WTC11 (cell line): ENCODE measurements around the gene ITFG1. TPM values are rescaled to one million over a fixed set of nuclear protein-coding genes. Genes with fewer than 3 reads are reported as not detected.

Experiments
- ATAC-seq: fragments of 200-7000 bp; cut with Tn5 transposase; 2 replicates; pipeline ENCODE4 v1.10.0; 2021; ENCODE audit warnings: mild to moderate bottlenecking, moderate library complexity
- CTCF ChIA-PET: fragments of 300-600 bp; sonication (Branson Sonifier 250); formaldehyde crosslinking; loops from one replicate; lab custom pipeline; 2021; ENCODE audit warnings: antibody characterized with exemption; lab: Charles Lee
- POLR2A ChIA-PET: fragments of 350-600 bp; sonication (Branson Sonifier 250); formaldehyde crosslinking; loops from one replicate; lab custom pipeline; 2021; ENCODE audit warnings: antibody characterized with exemption; lab: Charles Lee
- DNase-seq: peaks from one replicate; pipeline ENCODE4 v3.0.0; 2021; ENCODE audit warnings: low spot score
- H3K27ac Mint-ChIP-seq: 2 replicates; pipeline ENCODE4 v1.8.0; 2021; ENCODE audit warnings: mixed read lengths
- H3K27me3 Mint-ChIP-seq: 2 replicates; pipeline ENCODE4 v1.8.0; 2021; ENCODE audit warnings: low read depth, mild to moderate bottlenecking, moderate library complexity, mixed read lengths
- H3K36me3 Mint-ChIP-seq: 2 replicates; pipeline ENCODE4 v1.8.0; 2021; ENCODE audit warnings: mixed read lengths
- H3K4me1 Mint-ChIP-seq: 2 replicates; pipeline ENCODE4 v1.8.0; 2022; ENCODE audit warnings: mixed read lengths
- H3K4me3 Mint-ChIP-seq: 2 replicates; pipeline ENCODE4 v1.8.0; 2021; ENCODE audit warnings: mild to moderate bottlenecking, moderate library complexity, mixed read lengths
- H3K9me3 Mint-ChIP-seq: 2 replicates; pipeline ENCODE4 v1.8.0; 2021; ENCODE audit warnings: mixed read lengths
- ERG ChIP-seq: fragments of 250-450 bp; sonication (Bioruptor Pico); IDR thresholded peaks from 2 replicates; pipeline ENCODE4 v1.8.0; 2021; ENCODE audit warnings: mild to moderate bottlenecking
- FOXP1 ChIP-seq: sonication (generic); formaldehyde crosslinking; IDR thresholded peaks from 2 replicates; pipeline ENCODE4 v1.8.0; 2022; ENCODE audit warnings: missing genetic modification reagents, mild to moderate bottlenecking, moderate library complexity, borderline replicate concordance
- GTF2I ChIP-seq: fragments of 250-450 bp; sonication (Bioruptor Pico); conservative IDR thresholded peaks from 2 replicates; pipeline ENCODE4 v1.4.0; 2021; ENCODE audit warnings: mild to moderate bottlenecking
- JAZF1 ChIP-seq: fragments of 250-450 bp; sonication (Bioruptor Pico); IDR thresholded peaks from 2 replicates; pipeline ENCODE4 v1.9.0; 2021; ENCODE audit warnings: moderate library complexity, mild to moderate bottlenecking, inconsistent platforms
- MAX ChIP-seq: sonication (generic); formaldehyde crosslinking; IDR thresholded peaks from 2 replicates; pipeline ENCODE4 v1.8.0; 2022; ENCODE audit warnings: mild to moderate bottlenecking, missing genetic modification reagents
- NFATC4 ChIP-seq: fragments of 250-450 bp; sonication (Bioruptor Pico); IDR thresholded peaks from 2 replicates; pipeline ENCODE4 v1.9.0; 2021; ENCODE audit warnings: mild to moderate bottlenecking
- NFE2L1 ChIP-seq: sonication (generic); formaldehyde crosslinking; IDR thresholded peaks from 2 replicates; pipeline ENCODE4 v1.8.1; 2023; ENCODE audit warnings: missing genetic modification reagents
- PRRX2 ChIP-seq: fragments of 250-450 bp; sonication (Bioruptor Pico); IDR thresholded peaks from 2 replicates; pipeline ENCODE4 v1.8.0; 2021; ENCODE audit warnings: mild to moderate bottlenecking
- SP1 ChIP-seq: sonication (generic); formaldehyde crosslinking; conservative IDR thresholded peaks from 2 replicates; pipeline ENCODE4 v1.8.1; 2022; ENCODE audit warnings: missing genetic modification reagents
- ZNF317 ChIP-seq: sonication (generic); formaldehyde crosslinking; IDR thresholded peaks from 2 replicates; pipeline ENCODE4 v1.8.1; 2023; ENCODE audit warnings: low read depth, mild to moderate bottlenecking, moderate library complexity, missing genetic modification reagents, borderline replicate concordance
- total RNA-seq: library from RNA; stranded (reverse); gene quantifications from 3 replicates; pipeline ENCODE4 v1.2.3, GENCODE V29; 2021
- TF ChIP-seq, protein P1 (sequence below): sonication (generic); formaldehyde crosslinking; IDR thresholded peaks from 2 replicates; pipeline ENCODE4 v1.8.0; 2022; ENCODE audit warnings: mild to moderate bottlenecking, missing genetic modification reagents
- TF ChIP-seq, protein P2 (sequence below): sonication (generic); formaldehyde crosslinking; IDR thresholded peaks from 2 replicates; pipeline ENCODE4 v1.8.0; 2022; ENCODE audit warnings: missing genetic modification reagents
- TF ChIP-seq, protein P3 (sequence below): sonication (generic); formaldehyde crosslinking; IDR thresholded peaks from 2 replicates; pipeline ENCODE4 v1.8.1; 2023; ENCODE audit warnings: mild to moderate bottlenecking, missing genetic modification reagents

The ITFG1 gene
- total RNA-seq, 1 experiment from 2014 or later = 21.1 TPM

DNA sequence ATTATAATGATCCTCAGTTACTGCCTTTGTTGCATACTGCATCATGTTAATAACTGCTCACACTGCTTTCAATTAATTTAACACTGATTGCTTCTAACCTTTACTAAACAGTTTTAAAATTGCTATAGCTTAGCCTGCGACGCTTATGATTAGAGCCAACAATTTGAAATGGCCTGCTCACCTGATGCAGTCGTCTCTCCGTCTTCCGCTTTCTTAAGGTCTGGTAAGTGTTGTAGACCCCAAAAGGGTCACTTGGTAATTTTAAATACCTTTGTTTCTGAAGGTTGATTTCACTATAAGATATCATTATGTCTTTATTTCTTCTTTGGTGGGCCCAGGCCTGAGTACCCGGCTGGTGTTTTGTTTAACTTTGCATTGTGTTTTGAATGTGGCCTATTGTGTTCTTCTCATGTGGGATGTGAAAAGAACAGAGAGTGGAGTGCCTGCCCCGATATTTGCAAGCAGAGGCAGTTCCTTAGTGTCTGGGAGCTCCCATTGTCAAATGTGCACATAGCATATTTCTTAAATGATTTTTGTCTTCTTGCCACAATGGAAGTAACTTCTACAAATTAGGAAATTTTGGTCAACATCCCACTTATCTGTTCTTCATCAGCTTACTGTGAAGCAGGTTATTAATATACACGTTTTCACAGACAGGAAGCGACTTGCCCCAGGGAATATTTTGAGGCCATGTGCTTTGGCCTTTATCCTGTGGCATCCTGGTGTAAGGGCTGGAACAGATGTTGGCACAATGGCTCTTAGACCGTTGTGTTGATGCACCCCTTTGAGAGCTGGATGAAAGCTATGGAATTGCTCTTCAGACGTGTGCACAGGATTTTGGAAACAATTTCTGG, 3.1 kb upstream of the ITFG1 start (continued):
- TF ChIP-seq JAZF1 (CRISPR knock-in tag) = no peak

DNA sequence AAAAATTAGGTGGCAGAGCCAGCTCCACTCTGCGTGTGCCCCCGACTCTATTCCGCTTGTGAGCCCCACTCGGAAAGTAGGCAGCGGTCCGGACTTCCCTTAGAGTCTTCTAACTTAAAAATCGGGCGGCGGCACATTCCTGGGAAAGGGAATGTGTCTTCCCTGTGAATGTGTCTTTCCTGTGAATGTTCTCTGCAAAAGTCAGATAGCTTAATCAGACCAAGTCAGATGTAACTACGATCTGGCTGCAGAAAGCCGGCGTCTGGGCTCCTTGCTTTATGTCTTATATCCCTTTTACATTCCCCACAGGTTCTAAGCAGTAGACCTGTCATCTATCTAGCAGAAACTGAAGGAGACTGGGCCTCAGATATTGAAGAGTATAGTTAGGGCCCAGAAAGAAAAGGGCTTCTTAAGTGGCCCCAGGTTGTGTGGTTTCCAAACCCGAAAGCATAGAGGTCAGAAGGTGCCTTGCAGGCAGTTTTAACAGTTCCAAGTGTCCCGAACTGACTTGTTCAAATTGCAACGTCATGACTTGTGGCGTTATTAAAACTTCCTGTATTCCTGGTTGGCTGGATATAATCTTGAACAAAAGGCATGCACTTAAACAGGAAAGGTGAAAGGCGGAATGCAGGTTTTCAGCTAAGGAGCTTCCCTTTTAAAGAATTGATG, 869 bp upstream of the ITFG1 start:
- no peak for TF ChIP-seq NFE2L1 (CRISPR knock-in tag)
- TF ChIP-seq, protein P1, sequence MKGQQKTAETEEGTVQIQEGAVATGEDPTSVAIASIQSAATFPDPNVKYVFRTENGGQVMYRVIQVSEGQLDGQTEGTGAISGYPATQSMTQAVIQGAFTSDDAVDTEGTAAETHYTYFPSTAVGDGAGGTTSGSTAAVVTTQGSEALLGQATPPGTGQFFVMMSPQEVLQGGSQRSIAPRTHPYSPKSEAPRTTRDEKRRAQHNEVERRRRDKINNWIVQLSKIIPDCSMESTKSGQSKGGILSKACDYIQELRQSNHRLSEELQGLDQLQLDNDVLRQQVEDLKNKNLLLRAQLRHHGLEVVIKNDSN (CRISPR knock-in tag) = 0 out of 2 replicates have a peak, but pooled peaks have one; percentile 5
- Mint-ChIP-seq H3K27me3 (no peaks in the 10 kb centered on the region), H3K27ac (peak overlapping the region; percentile 95), H3K36me3 (peaks cover 9% of the 10 kb centered on the region), H3K4me1 (peaks cover 34% of the 10 kb centered on the region), H3K4me3 (peak overlapping the region; percentile 99), H3K9me3 (no peaks in the 10 kb centered on the region)
- peak; percentile 11 for ATAC-seq
- CTCF ChIA-PET = interaction anchor here (0.7 to 3.8 kb wide), 9 partner anchors 9 to 703 kb away, joined by 3 to 16 read pairs (median 4); partner anchors contain the start of gene NETO2
- POLR2A ChIA-PET = interaction anchor here (0.7 kb wide), 1 partner anchor 201 kb away, joined by 3 read pairs; no protein-coding TSS in a partner anchor
- no peak for DNase-seq

GRCh38 chr16:47460359-47460710, 528 bp downstream of the ITFG1 start:
- TF ChIP-seq ZNF317 (no peak), MAX (CRISPR knock-in tag) (no peak), NFATC4 (no peak), ERG (CRISPR knock-in tag) (no peak), GTF2I (no peak), PRRX2 (no peak), FOXP1 (CRISPR knock-in tag) (no peak), SP1 (CRISPR knock-in tag) (no peak)
- TF ChIP-seq, protein P2, sequence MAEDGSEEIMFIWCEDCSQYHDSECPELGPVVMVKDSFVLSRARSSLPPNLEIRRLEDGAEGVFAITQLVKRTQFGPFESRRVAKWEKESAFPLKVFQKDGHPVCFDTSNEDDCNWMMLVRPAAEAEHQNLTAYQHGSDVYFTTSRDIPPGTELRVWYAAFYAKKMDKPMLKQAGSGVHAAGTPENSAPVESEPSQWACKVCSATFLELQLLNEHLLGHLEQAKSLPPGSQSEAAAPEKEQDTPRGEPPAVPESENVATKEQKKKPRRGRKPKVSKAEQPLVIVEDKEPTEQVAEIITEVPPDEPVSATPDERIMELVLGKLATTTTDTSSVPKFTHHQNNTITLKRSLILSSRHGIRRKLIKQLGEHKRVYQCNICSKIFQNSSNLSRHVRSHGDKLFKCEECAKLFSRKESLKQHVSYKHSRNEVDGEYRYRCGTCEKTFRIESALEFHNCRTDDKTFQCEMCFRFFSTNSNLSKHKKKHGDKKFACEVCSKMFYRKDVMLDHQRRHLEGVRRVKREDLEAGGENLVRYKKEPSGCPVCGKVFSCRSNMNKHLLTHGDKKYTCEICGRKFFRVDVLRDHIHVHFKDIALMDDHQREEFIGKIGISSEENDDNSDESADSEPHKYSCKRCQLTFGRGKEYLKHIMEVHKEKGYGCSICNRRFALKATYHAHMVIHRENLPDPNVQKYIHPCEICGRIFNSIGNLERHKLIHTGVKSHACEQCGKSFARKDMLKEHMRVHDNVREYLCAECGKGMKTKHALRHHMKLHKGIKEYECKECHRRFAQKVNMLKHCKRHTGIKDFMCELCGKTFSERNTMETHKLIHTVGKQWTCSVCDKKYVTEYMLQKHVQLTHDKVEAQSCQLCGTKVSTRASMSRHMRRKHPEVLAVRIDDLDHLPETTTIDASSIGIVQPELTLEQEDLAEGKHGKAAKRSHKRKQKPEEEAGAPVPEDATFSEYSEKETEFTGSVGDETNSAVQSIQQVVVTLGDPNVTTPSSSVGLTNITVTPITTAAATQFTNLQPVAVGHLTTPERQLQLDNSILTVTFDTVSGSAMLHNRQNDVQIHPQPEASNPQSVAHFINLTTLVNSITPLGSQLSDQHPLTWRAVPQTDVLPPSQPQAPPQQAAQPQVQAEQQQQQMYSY (CRISPR knock-in tag) = no peak
- TF ChIP-seq, protein P3, sequence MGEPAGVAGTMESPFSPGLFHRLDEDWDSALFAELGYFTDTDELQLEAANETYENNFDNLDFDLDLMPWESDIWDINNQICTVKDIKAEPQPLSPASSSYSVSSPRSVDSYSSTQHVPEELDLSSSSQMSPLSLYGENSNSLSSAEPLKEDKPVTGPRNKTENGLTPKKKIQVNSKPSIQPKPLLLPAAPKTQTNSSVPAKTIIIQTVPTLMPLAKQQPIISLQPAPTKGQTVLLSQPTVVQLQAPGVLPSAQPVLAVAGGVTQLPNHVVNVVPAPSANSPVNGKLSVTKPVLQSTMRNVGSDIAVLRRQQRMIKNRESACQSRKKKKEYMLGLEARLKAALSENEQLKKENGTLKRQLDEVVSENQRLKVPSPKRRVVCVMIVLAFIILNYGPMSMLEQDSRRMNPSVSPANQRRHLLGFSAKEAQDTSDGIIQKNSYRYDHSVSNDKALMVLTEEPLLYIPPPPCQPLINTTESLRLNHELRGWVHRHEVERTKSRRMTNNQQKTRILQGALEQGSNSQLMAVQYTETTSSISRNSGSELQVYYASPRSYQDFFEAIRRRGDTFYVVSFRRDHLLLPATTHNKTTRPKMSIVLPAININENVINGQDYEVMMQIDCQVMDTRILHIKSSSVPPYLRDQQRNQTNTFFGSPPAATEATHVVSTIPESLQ (CRISPR knock-in tag) = no peak
- H3K4me1 Mint-ChIP-seq = peaks cover 34% of the 10 kb centered on the region
- H3K4me3 Mint-ChIP-seq = peak overlapping the region; percentile 99
- POLR2A ChIA-PET = interaction anchor here (0.6 kb wide), 1 partner anchor 9 kb away, joined by 3 read pairs; no protein-coding TSS in a partner anchor
- H3K9me3 Mint-ChIP-seq = no peaks in the 10 kb centered on the region
- H3K36me3 Mint-ChIP-seq = peaks cover 9% of the 10 kb centered on the region
- H3K27me3 Mint-ChIP-seq = no peaks in the 10 kb centered on the region
- DNase-seq = no peak
- CTCF ChIA-PET = interaction anchor here (0.9 to 3.8 kb wide), 4 partner anchors 316 to 705 kb away, joined by 3 to 16 read pairs (median 13); partner anchors contain the start of gene NETO2
- peak overlapping the region; percentile 99 for H3K27ac Mint-ChIP-seq
- peak; percentile 5; the same call in 1 of the 2 replicates for ATAC-seq
